ENCODE measurements around the gene STOM.
"Not testable (repeated sequence)": the region's sequence is repeated elsewhere in the genome, so short reads cannot be mapped to it uniquely, and the experiment has no call there.

STOM gene

DNA sequence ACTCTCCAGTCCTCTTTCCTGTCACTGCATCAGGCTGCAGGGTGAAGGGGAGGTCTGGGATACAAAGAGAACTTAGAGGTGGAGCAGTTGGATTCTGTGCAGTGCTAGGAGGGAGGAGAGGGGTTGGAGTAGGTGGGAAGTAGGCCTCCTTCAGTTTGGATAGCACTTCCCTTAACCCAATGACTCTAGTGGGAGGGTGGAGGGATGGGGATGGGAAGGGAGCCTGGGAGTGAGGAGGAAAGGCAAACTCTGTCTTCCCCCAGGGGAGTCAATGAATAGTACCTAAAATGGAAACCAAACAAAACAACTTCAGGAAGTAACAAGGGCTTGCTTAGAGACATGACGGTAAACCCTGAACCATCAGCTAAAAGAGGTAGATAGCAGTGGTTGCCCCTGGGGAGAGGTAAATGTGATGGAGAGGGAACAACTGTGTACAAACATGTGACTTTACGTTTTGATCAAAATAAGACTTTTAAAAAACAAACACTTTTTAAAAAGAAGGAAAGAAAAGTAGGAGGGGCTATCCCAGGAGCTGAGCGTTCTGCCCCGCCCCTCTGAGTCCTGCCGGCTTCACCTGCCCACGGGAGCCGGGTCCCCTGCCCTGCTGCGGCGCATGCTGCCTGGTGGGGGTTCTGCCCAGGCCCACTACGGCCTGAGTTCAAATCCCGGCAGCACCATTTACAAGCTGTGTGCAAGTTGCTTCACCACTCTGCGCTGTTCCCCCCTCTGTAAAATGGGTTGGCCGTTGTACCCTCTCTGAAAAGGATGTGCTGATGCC lies 71.2 kb downstream of the STOM start:
- DNase-seq, result peak; percentile 91

DNA sequence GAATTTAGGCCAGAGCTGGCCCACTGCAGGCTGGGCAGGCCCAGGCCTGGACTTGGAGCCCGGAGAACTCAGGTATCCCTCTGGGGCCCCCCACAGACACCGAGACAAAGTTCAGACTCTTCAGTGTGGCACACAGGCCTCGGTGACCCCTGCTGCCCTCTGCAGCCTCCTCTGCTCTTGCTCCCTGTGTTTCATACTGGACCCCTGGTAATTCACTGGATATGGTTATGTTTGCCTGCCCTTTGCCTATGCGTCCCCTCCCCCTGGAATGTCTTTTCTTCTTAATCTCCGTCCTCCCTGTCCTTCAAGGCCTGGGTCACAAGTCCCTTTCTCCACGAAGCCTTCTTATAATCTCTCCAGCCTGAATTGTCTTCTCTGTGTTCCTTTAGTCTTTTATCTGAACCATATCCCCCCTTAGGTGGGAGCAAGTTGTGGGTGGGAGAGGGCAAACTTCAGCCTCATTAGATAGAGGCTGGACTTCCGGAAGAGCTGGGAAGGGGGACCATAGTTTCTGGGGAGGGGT lies 72.0 kb downstream of the STOM start:
- no peak for DNase-seq

DNA sequence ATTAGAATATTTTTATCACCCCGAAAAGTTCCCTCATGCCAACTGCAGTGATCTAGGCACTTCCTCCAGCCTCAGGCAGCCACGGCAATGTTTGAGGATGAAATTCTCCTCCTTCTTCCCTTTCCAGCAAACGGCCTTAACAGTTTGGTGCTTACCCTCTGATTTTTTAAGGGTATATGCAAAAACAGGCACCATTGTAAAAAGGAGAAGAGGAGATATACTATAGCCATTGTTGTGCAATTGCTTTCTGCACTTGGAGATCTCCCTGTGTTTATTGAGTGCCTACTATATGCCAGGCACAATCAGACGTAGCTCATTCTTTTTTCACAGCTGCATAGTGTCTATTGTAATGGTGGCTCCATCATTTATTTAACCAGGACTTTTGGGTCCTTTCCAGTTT lies 72.7 kb downstream of the STOM start:
- no peak for DNase-seq

DNA sequence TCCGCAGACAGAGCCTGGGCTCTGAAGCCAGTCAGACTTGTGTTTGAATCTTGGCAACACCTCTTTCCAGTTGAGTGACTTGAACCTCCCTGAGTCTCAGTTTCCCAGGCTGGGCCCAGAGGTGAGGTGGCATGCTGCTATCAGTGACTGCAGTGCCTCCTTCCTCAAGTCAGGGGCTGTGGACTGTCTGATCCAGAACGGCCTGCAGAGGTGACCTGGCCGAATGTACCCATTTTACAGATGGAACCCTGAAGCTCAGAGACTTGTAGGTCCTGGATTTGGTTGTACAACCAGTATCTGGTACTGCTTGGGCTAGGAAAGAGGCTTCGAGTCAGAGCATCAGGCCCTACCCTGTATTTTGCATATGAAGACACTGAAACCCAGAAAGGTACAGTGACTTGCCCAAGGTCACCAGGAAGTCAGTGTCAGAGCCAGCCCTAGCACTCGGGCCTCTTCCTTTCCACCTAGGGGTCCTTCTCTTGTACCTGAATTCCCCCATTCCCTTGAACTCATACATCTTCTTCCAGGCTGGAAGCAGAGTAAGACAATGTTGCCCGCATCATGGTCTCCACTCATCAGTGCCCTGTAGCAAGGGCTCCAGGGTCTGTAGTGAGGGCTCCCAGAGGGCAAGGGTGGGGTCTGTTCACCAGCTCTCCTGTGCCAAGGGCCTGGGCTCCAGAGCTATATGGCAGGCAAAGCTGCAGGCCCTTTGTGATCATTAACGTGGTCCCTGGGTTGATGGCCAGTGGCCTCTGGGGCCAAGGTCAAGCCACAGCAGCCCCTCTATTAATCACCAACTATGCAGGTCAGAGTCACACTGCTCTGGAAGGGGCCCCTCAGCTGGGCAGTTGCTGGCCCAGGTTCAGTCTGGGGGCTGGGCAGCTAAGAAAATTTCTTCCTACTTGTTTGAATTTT lies 73.6 kb downstream of the STOM start:
- no peak for DNase-seq

DNA sequence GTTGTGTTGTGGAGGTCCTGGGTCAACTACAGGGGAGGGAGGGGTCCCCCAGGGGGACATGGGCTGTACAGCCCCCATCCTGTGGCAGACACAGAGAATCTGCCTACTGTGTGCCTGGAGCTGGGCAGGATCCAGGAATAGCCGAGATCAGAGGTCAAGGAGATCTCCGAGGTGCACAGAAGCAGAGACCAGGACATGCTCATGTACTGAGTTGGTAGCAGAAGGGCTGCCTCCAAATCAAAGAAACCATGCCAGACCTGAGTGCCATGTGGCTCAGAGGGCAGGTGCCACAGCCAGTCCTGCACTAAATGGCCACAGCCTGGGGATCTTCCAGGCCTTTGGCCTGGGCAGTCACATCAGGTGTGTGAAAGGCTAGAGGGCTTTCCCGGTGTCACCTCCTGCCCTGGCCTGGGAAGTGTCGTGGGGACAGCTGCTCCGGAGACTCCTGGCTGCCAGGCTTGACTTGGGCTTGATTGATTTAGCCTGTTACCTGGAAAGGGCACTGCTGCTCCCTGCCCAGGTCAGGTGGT lies 74.3 kb downstream of the STOM start:
- no peak for DNase-seq

DNA sequence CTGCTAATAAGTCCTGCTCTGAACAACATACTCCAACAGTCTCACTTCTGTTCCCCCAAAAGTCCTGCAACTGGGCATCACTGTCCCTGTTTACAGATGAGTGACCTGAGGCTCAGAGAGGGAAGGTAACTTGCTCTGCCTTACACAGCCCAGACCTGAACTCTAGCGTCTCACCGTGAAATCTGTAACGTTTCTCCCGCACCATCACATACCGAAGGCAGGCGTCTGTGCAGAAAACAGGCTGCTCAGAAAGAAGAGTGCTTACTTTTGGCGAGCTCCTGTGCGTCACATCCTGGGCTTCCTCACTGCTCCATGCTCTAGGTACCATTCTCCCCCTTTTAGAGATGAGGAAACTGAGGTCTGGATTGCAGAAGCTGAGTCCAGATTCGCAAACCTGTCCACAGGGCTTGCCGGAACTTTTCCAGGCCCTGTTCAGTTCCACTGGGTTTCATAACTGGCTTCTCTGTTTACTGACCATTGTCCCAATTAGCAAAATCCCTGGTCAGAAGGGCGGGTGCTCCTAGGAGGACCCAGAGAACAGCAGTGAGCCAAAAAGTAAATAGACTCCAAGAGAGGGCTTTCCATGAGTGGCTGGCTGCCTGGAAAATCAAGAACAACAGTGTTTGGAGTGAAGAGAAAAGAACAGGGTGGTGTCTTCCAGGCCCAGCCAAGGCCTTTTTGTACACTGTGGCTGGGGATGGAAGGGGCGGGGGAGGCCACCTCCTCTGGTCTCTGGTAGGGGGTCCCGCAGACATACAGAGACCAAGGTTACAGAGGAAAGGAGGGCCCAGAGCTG lies 75.0 kb downstream of the STOM start:
- no peak for DNase-seq

DNA sequence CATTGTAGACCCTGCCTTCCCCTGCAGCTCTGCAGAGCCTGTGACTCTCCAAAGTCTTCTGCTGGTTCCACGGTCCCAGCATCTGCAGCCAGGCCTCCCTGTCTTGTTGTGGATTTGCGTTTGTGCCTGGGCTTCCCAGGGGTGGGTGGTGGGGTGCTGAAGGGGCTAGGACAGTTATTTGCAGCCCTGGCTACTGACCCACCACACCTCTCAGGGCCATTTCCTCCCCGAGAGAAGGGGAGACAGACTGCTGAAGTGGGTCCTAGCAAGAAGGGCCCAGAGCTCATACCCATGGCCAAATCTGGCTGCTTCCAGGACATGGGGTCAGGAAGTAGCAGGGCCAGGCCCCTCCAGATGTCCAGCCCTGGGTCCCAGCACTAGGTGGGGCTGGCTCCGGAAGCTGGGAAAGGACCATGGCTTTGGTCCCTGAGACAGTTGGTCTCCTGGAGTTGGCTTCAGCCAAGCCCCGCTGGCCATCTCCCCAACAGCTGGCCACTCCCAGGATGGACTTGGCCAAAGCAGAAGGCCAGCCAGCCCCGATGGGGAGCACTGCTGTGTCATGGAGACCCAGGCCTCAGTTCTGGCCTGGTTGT lies 75.8 kb downstream of the STOM start:
- DNase-seq, result no peak

DNA sequence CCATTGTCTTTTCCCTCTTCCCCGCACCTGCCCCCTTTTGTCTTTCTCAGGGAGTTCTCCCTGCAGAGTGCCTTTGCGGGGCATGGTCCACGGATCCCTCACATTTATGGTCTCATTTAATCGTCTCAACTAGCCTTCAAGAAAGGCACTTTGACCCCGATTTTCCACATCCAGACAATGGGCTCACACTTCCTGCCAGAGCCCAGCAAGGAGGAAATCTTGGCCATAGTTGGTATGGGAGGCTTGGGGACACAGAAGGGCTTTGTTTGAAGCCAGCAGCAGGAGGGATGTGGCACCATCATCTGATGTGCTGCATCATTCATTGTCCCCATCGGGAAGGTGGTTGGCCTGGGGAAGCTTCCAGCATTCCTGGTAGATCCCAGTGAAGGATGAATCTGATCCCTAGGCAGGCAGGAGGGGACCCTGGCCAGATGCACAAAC lies 77.2 kb downstream of the STOM start:
- no peak for DNase-seq

DNA sequence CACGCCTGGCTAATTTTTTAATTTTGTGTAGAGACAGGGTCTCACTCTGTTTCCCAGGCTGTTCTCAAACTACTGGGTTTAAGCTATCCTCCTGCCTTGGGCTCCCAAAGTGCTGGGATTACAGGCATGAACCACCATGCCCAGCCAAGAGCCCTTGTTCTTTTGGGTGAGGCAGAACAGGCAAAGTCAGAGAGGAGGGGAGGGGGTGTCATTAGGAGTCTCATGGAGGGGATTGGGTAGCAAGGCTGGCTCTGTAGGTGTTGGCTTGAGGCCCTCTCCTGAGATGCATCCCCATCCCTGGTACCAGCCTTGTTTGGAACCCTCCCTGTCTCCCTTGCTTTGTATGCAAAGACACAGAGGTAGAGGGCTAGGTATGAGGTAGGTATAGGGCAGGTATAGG lies 78.0 kb downstream of the STOM start:
- DNase-seq, result no peak

DNA sequence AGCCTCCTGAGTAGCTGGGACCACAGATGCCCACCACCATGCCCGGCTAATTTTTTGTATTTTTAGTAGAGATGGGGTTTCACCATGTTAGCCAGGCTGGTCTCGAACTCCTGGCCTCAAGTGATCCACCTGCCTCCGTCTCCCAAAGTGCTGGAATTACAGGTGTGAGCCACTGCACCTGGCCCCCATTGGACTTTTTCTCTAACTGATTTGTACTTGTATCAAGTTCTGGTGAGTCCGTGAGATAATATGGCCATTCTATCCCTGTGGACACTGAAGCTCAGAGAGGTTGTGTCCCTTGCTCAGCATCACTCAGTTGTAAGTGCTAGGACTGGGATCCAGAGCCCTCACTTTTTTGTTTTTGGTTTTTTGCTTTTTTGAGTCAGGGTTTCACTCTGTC lies 78.5 kb downstream of the STOM start:
- DNase-seq, result not testable (repeated sequence)

DNA sequence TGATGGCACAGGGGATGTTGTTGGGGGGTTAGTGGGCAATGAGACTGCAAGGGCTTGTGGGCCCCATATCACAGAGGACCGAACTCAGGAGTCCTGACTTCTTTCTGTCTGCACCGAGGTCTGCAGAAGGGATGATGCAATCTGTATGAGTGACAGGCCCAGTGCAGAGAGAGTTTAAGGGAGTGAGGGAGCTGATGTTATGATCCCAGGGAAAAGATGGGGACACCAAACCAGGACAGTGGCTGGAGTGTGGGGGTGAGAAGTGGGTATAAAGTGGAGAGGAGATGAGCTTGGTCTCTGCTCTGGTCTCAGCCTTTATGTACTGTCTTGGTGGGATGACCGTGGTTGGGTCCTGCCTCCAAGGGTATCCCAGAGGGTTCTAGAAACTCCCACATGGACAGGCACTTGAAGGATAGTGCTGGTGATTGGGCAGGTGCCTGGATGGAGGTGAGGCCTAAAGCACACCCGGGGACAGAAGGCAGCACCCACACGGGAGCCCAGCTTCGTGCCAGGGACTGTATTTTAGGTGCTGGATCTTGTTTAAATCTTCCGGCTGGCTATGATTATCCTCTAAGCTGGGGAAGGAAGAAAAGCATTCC lies 80.2 kb downstream of the STOM start:
- peak; percentile 33 for DNase-seq

DNA sequence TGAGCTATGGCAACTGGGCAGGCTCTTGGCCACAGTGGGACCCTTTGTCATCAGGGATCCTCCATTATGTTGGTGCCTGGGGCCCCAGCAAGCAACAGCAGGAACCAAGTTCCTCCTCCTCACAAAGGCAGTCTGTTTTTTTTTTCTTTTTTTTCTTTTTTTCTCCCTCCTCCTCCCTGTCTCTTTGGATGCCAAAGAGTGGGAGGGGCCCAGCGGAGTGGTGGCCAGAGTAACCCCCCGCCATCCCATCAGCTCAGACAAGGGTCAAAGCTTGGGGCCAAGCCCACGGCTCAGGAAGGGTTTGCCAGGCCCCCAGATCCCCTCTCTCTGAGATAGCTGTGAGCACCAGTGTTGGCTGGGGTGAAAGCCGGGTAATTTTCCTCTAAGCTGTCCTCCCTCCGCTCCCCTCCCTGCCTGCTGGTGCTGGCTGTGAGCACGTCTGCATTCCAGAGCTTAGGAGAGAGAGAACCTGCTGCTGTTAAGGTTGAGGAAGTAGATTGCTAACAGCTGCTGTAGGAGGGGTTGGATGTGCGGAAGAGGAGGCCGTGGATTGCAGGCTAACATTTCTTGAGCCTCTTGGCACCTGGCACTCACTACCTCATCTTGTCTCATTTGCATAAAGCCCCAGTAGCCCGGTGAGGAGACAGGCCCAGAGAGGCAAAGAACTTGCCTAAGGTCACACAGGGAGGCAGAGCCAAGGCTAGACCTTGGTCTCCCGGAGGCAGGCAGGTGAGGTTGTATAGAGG lies 80.9 kb downstream of the STOM start:
- DNase-seq, result peak; percentile 78
